ENCODE results near the gene HHAT.

DNA sequence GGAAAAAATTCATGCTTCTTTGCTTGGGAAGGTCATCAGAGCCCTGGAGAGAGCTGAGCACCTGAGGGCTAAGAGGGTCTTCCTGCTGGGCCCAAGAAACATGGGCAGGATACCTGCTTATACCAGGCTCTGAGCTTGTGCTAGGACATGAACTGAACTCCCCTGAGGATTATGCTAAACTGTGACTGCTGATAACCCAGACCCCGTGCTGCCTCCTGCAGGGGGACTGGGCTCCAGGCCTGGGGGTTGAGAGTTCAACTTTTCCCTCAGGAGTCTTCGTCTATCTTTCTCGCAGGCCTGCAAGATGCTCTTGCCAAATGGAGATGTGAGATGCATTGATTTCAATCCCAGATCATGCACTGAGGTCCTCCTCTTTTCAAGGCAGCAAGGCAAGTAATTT lies 368.5 kb downstream of the HHAT start:
- TF ChIP-seq, protein P1, sequence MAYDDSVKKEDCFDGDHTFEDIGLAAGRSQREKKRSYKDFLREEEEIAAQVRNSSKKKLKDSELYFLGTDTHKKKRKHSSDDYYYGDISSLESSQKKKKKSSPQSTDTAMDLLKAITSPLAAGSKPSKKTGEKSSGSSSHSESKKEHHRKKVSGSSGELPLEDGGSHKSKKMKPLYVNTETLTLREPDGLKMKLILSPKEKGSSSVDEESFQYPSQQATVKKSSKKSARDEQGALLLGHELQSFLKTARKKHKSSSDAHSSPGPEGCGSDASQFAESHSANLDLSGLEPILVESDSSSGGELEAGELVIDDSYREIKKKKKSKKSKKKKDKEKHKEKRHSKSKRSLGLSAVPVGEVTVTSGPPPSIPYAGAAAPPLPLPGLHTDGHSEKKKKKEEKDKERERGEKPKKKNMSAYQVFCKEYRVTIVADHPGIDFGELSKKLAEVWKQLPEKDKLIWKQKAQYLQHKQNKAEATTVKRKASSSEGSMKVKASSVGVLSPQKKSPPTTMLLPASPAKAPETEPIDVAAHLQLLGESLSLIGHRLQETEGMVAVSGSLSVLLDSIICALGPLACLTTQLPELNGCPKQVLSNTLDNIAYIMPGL (CRISPR knock-in tag; IDR thresholded peaks at IDR 0.05; ENCODE audit: borderline replicate concordance in 1 of 2, low read depth in 1 of 2) = no peak
- no peak for TF ChIP-seq EEA1 (CRISPR knock-in tag; IDR thresholded peaks at IDR 0.05; ENCODE audit: borderline replicate concordance)
